H1 (cell line): Measurements from ENCODE around the gene CCDC7. TPM values are rescaled to one million over a fixed set of nuclear protein-coding genes. Genes with fewer than 3 reads are reported as not detected.

Experiments used
- CTCF ChIA-PET: fragments of 300-600 bp; sonication (Branson Sonifier 250); formaldehyde crosslinking; loops from one replicate; lab custom pipeline; 2021; ENCODE audit not compliant: partially characterized antibody; lab: Charles Lee
- POLR2A ChIA-PET: fragments of 300-600 bp; sonication (Branson Sonifier 250); formaldehyde crosslinking; loops from one replicate; lab custom pipeline; 2021; ENCODE audit warnings: inconsistent platforms; ENCODE audit not compliant: partially characterized antibody; lab: Charles Lee
- DNase-seq, 2 experiments: peaks; one replicate each; pipeline versions ENCODE4 v3.0.0 to v3.0.0-alpha.2; 2010 to 2022; ENCODE audit warnings: low spot score in 2 of 2, low read depth in 1 of 2, mixed read lengths in 1 of 2
- FAIRE-seq: peaks from 2 replicates; lab custom pipeline; 2011; peaks lifted over from hg19 to GRCh38; lab: Jason Lieb, UNC
- H2AFZ ChIP-seq: 2 replicates; pipeline ENCODE4 v1.8.1; 2012; ENCODE audit warnings: low read length, inconsistent platforms
- H2AK5ac ChIP-seq: 2 replicates; pipeline ENCODE4 v1.6.1; 2013; ENCODE audit warnings: low read depth, low read length
- H2BK120ac ChIP-seq: replicated peaks from 2 replicates; pipeline ENCODE3; 2013; ENCODE audit warnings: low read depth, low read length, inconsistent platforms
- H2BK12ac ChIP-seq: 2 replicates; pipeline ENCODE4 v1.6.1; 2013; ENCODE audit warnings: low read depth, low read length
- H2BK15ac ChIP-seq: 2 replicates; pipeline ENCODE4 v1.6.1; 2013; ENCODE audit warnings: low read length
- H2BK20ac ChIP-seq: 2 replicates; pipeline ENCODE4 v1.6.1; 2013; ENCODE audit warnings: low read length
- H2BK5ac ChIP-seq: 2 replicates; pipeline ENCODE4 v1.6.1; 2013; ENCODE audit warnings: low read depth, low read length
- H3K14ac ChIP-seq: 2 replicates; pipeline ENCODE4 v1.6.1; 2013; ENCODE audit warnings: inconsistent platforms; ENCODE audit not compliant: insufficient read length
- H3K18ac ChIP-seq: 2 replicates; pipeline ENCODE4 v1.6.1; 2013; ENCODE audit warnings: low read length; ENCODE audit errors: extremely low read depth
- H3K23ac ChIP-seq: 2 replicates; pipeline ENCODE4 v1.6.1; 2013; ENCODE audit warnings: inconsistent platforms; ENCODE audit not compliant: insufficient read length
- H3K23me2 ChIP-seq: 2 replicates; pipeline ENCODE4 v1.6.1; 2013; ENCODE audit warnings: low read depth, low read length
- H3K27ac ChIP-seq: 2 replicates; pipeline ENCODE4 v1.6.1; 2011; ENCODE audit warnings: low read depth, low read length, inconsistent platforms
- H3K27me3 ChIP-seq, 4 experiments: replicated peaks in 1 of 4; 1 replicate in 1 of 4; 2 replicates in 3 of 4; pipeline versions ENCODE4 v1.6.1 to v1.8.1; 2011 to 2013; ENCODE audit warnings: low read length in 3 of 4, mild to moderate bottlenecking in 3 of 4, inconsistent platforms in 2 of 4, mixed read lengths in 2 of 4, moderate library complexity in 1 of 4; ENCODE audit not compliant: control insufficient read depth in 3 of 4, insufficient read depth in 3 of 4; ENCODE audit errors: extremely low read depth in 1 of 4
- H3K36me3 ChIP-seq, 4 experiments: 2 replicates each; pipeline versions ENCODE4 v1.6.1 to v1.8.1; 2011 to 2013; ENCODE audit warnings: mild to moderate bottlenecking in 4 of 4, low read length in 3 of 4, moderate library complexity in 2 of 4, control low read depth in 1 of 4, inconsistent platforms in 1 of 4; ENCODE audit not compliant: insufficient read depth in 4 of 4, control insufficient read depth in 2 of 4
- H3K4ac ChIP-seq: replicated peaks from 2 replicates; pipeline ENCODE3; 2013; ENCODE audit warnings: low read length, low read depth, mixed read lengths, inconsistent platforms; ENCODE audit not compliant: insufficient read length
- H3K4me1 ChIP-seq, 4 experiments: replicated peaks in 1 of 4; 1 replicate in 1 of 4; 2 replicates in 3 of 4; pipeline versions ENCODE4 v1.6.1 to v1.8.1; 2011 to 2013; ENCODE audit warnings: low read length in 3 of 4, inconsistent platforms in 2 of 4, mixed read lengths in 1 of 4; ENCODE audit not compliant: insufficient read depth in 4 of 4, control insufficient read depth in 3 of 4
- H3K4me2 ChIP-seq, 2 experiments: 2 replicates each; pipeline versions ENCODE4 v1.6.1 to v1.8.1; 2011 to 2013; ENCODE audit warnings: low read depth in 2 of 2, low read length in 2 of 2, control low read depth in 1 of 2, inconsistent platforms in 1 of 2, mild to moderate bottlenecking in 1 of 2; ENCODE audit not compliant: insufficient read depth in 1 of 2
- H3K4me3 ChIP-seq, 4 experiments: fragments of 200-600, 300-600 bp in 1 of 4; sonication (generic), shearing (Covaris generic), sonication (Bioruptor Twin) in 1 of 4; 2 replicates each; pipeline versions ENCODE4 v1.5.1 to v1.8.1; 2011 to 2016; ENCODE audit warnings: low read length in 4 of 4, low read depth in 3 of 4, control low read depth in 2 of 4, inconsistent platforms in 2 of 4, mild to moderate bottlenecking in 2 of 4, mixed read lengths in 1 of 4, moderate library complexity in 1 of 4; ENCODE audit not compliant: insufficient read depth in 2 of 4; ENCODE audit errors: extremely low read depth in 1 of 4
- H3K56ac ChIP-seq: replicated peaks from 2 replicates; pipeline ENCODE3; 2013; ENCODE audit warnings: low read depth, mild to moderate bottlenecking, mixed read lengths, low read length, inconsistent platforms; ENCODE audit not compliant: insufficient read length
- H3K79me1 ChIP-seq: 2 replicates; pipeline ENCODE4 v1.6.1; 2013; ENCODE audit warnings: low read depth, low read length, control low read depth
- H3K79me2 ChIP-seq, 2 experiments: 2 replicates each; pipeline versions ENCODE4 v1.6.1 to v1.8.1; 2012 to 2013; ENCODE audit warnings: low read length in 2 of 2, mild to moderate bottlenecking in 2 of 2, inconsistent platforms in 1 of 2; ENCODE audit not compliant: insufficient read depth in 2 of 2, control insufficient read depth in 1 of 2
- H3K9ac ChIP-seq, 4 experiments: replicated peaks in 1 of 4; 1 replicate in 1 of 4; 2 replicates in 3 of 4; pipeline versions ENCODE4 v1.6.1 to v1.8.1; 2011 to 2013; ENCODE audit warnings: low read depth in 3 of 4, low read length in 3 of 4, control low read depth in 2 of 4, mild to moderate bottlenecking in 2 of 4, moderate library complexity in 2 of 4, inconsistent platforms in 1 of 4; ENCODE audit errors: extremely low read depth in 1 of 4
- H3K9me3 ChIP-seq, 2 experiments: 2 replicates each; pipeline versions ENCODE4 v1.6.1 to v1.8.1; 2012 to 2013; ENCODE audit warnings: mild to moderate bottlenecking in 2 of 2, moderate library complexity in 2 of 2, control low read depth in 1 of 2, inconsistent platforms in 1 of 2, low read depth in 1 of 2, low read length in 1 of 2, mixed read lengths in 1 of 2; ENCODE audit not compliant: insufficient read depth in 2 of 2
- H4K20me1 ChIP-seq, 2 experiments: replicated peaks in 1 of 2; 2 replicates each; pipeline versions ENCODE3 to v1.8.1; 2011 to 2013; ENCODE audit warnings: inconsistent platforms in 2 of 2, low read length in 2 of 2, mild to moderate bottlenecking in 1 of 2; ENCODE audit not compliant: insufficient read depth in 2 of 2, control insufficient read depth in 1 of 2
- H4K5ac ChIP-seq: 2 replicates; pipeline ENCODE4 v1.6.1; 2013; ENCODE audit warnings: low read length, low read depth, mixed read lengths, inconsistent platforms; ENCODE audit not compliant: insufficient read length
- H4K8ac ChIP-seq: 2 replicates; pipeline ENCODE4 v1.8.0; 2013; ENCODE audit warnings: mild to moderate bottlenecking, moderate library complexity, low read length, inconsistent platforms; ENCODE audit not compliant: insufficient read depth; ENCODE audit errors: extremely low read depth
- H4K91ac ChIP-seq: replicated peaks from 2 replicates; pipeline ENCODE3; 2013; ENCODE audit warnings: low read length, mixed read lengths, inconsistent platforms; ENCODE audit not compliant: insufficient read length
- ASH2L ChIP-seq: fragments of 200-600, 300-600 bp; sonication (generic); IDR thresholded peaks from one replicate; pipeline ENCODE4 v1.7.1; 2017; ENCODE audit warnings: low read length
- CBX8 ChIP-seq: fragments of 300-800, 300-1000 bp; sonication (generic); IDR thresholded peaks from 2 replicates; pipeline ENCODE4 v1.7.1; 2016; ENCODE audit warnings: low read depth, low read length, borderline replicate concordance
- CEBPB ChIP-seq: IDR thresholded peaks from 2 replicates; pipeline ENCODE4 v1.6.1; 2012; ENCODE audit warnings: low read depth, low read length
- EP300 ChIP-seq, 2 experiments: IDR thresholded peaks; 1 replicate in 1 of 2; 2 replicates in 1 of 2; pipeline ENCODE4 v1.6.1; 2011 to 2012; ENCODE audit warnings: low read depth in 2 of 2, low read length in 2 of 2, mild to moderate bottlenecking in 2 of 2, borderline replicate concordance in 1 of 2, inconsistent platforms in 1 of 2, moderate library complexity in 1 of 2
- EZH2 ChIP-seq: fragments of 200-600 bp; sonication (generic); IDR thresholded peaks from 2 replicates; pipeline ENCODE4 v1.7.1; 2012; ENCODE audit warnings: low read depth, mild to moderate bottlenecking, moderate library complexity, low read length, inconsistent platforms; ENCODE audit not compliant: severe bottlenecking
- KDM4A ChIP-seq: IDR thresholded peaks from one replicate; pipeline ENCODE4 v1.7.1; 2012; ENCODE audit warnings: low read depth, mild to moderate bottlenecking, moderate library complexity, low read length, inconsistent platforms; ENCODE audit not compliant: severe bottlenecking
- PHF8 ChIP-seq: fragments of 200-600 bp; sonication (generic); conservative IDR thresholded peaks from 2 replicates; pipeline ENCODE4 v1.7.1; 2012; ENCODE audit warnings: low read depth, mild to moderate bottlenecking, inconsistent platforms, low read length, moderate library complexity
- RBBP5 ChIP-seq: IDR thresholded peaks from 2 replicates; pipeline ENCODE4 v1.7.1; 2012; ENCODE audit warnings: low read depth, mild to moderate bottlenecking, inconsistent platforms, low read length, moderate library complexity, borderline replicate concordance
- RXRA ChIP-seq: IDR thresholded peaks from 2 replicates; pipeline ENCODE4 v1.6.1; 2011; ENCODE audit warnings: low read depth, mild to moderate bottlenecking, low read length, moderate library complexity; ENCODE audit not compliant: insufficient read depth
- SIX5 ChIP-seq: IDR thresholded peaks from 2 replicates; pipeline ENCODE4 v1.6.1; 2011; ENCODE audit warnings: mild to moderate bottlenecking, low read depth, low read length
- SP4 ChIP-seq: IDR thresholded peaks from 2 replicates; pipeline ENCODE4 v1.6.1; 2012; ENCODE audit warnings: low read length, inconsistent platforms
- SUZ12 ChIP-seq: fragments of 200-600 bp; sonication (generic); IDR thresholded peaks from 2 replicates; pipeline ENCODE4 v1.6.1; 2012; ENCODE audit warnings: mild to moderate bottlenecking, inconsistent platforms, low read length, moderate library complexity, mixed read lengths
- TAF7 ChIP-seq: optimal IDR thresholded peaks from 2 replicates; pipeline ENCODE3; 2011; ENCODE audit warnings: low read depth, mild to moderate bottlenecking, inconsistent platforms, low read length, moderate library complexity, borderline replicate concordance
- WGBS, 2 experiments: shearing (Covaris generic) in 1 of 2; methylation state at CpG; one replicate each; pipeline versions ENCODE4 v1.1.6 to v1.1.7; 2013 to 2015; ENCODE audit warnings: low lambda C conversion rate in 2 of 2, mixed read lengths in 2 of 2, inconsistent platforms in 1 of 2, low coverage in 1 of 2, missing lambda C conversion rate in 1 of 2; ENCODE audit not compliant: insufficient replicate concordance in 2 of 2, insufficient coverage in 1 of 2, insufficient read length in 1 of 2; ENCODE audit errors: extremely low coverage in 1 of 2, missing lambda C conversion rate in 1 of 2; 5-methylcytosine and 5-hydroxymethylcytosine counted together
- polyA plus RNA-seq, 7 experiments: library from polyadenylated mRNA; depleted of rRNA in 3 of 7; stranded (reverse) in 5 of 7; unstranded in 2 of 7; fragments of >200 nt in 5 of 7; fragments of 200-250 nt in 2 of 7; gene quantifications; 1 replicate in 5 of 7; 2 replicates in 1 of 7; 4 replicates in 1 of 7; pipeline versions ENCODE4 v1.2.1 to v1.2.3, GENCODE V29; 2011 to 2013; ENCODE audit warnings: missing spikeins in 2 of 7, mixed read lengths in 2 of 7
- total RNA-seq: library from RNA; stranded (reverse); fragmentation: NEBNext Ultra II Directional; extraction: Animal tissue kit (Norgen Biotek cat#: 25700); gene quantifications from 2 replicates; pipeline ENCODE4 v1.2.1, GENCODE V29; 2021
- TF ChIP-seq, protein P1 (sequence below): IDR thresholded peaks from 2 replicates; pipeline ENCODE4 v1.6.1; 2011; ENCODE audit warnings: low read length, improper control_type of control experiment

CCDC7 gene
- total and polyA plus RNA-seq, 2 of the 8 experiments (the other 6 are each of a cell fraction or from before 2014, with no cell fraction given): 0.18 to 0.74 TPM

DNA sequence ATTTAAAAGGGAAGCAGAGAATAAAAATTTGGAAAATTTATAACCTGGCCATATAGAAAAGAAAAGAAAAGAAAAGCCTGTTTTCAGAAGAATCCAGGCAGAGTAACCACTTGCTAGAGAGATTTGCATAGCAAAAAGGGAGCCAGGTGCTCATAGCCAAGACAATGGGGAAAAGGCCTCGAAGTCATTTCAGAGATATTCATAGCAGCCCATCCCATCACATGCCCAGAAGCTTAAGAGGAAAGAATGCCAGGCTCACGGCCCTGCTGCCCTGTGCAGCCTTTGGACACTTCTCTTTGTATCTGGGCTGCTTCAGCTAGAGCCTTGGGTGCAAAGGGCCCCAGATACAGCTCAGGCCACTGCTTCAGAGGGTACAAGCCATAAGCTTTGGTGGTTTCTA lies 159.8 kb downstream of the CCDC7 start:
- WGBS, 2 experiments: 82% methylated on average over 2 of the region's 2 CpGs; no CpG with 5 or more reads in 1 of the 2 experiments
- no peak for DNase-seq
- H2BK5ac ChIP-seq: no peak overlapping the region
- TF ChIP-seq CBX8 (no peak), TAF7 (no peak), RXRA (no peak), RBBP5 (no peak), SUZ12 (no peak), PHF8 (no peak), SIX5 (no peak), CEBPB (no peak), EZH2 (no peak), KDM4A (no peak), ASH2L (no peak), EP300 (IDR thresholded peaks at IDR 0.05; ENCODE audit: borderline replicate concordance in 1 of 2, low read depth in 2 of 2, low read length in 2 of 2) (no peak), SP4 (no peak)
- TF ChIP-seq, protein P1, sequence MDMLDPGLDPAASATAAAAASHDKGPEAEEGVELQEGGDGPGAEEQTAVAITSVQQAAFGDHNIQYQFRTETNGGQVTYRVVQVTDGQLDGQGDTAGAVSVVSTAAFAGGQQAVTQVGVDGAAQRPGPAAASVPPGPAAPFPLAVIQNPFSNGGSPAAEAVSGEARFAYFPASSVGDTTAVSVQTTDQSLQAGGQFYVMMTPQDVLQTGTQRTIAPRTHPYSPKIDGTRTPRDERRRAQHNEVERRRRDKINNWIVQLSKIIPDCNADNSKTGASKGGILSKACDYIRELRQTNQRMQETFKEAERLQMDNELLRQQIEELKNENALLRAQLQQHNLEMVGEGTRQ: no peak

More for the DNA sequence above, 159.8 kb downstream of the CCDC7 start:
- ChIA-PET CTCF (no interaction called here), POLR2A (no interaction called here)
- Histone ChIP-seq H3K27me3 (no peaks in the 10 kb centered on the region), H2BK120ac (no peak overlapping the region), H3K14ac (no peak overlapping the region), H3K18ac (no peak overlapping the region), H3K4me3 (no peak overlapping the region), H2BK12ac (no peak overlapping the region), H3K4me1 (no peaks in the 10 kb centered on the region), H3K4ac (no peak overlapping the region), H3K23ac (no peak overlapping the region), H3K9ac (no peak overlapping the region), H4K5ac (no peak overlapping the region), H2AFZ (no peak overlapping the region), H3K79me2 (no peaks in the 10 kb centered on the region), H3K79me1 (no peaks in the 10 kb centered on the region), H3K27ac (no peak overlapping the region), H4K8ac (no peak overlapping the region), H3K23me2 (peaks cover 2% of the 10 kb centered on the region; the same call in 1 of the 2 replicates), H4K91ac (no peak overlapping the region), H4K20me1 (no peaks in the 10 kb centered on the region), H3K56ac (no peak overlapping the region), H3K4me2 (no peak overlapping the region), H3K36me3 (no peaks in the 10 kb centered on the region), H3K9me3 (peaks cover 3 to 11% of the 10 kb centered on the region in 2 experiments; a peak in 3 of 4 replicates), H2AK5ac (no peak overlapping the region), H2BK20ac (no peak overlapping the region), H2BK15ac (no peak overlapping the region)
- FAIRE-seq: no peak
